Keratinocyte (primary cell): ENCODE measurements around the gene ITGB2. TPM values are rescaled to one million over a fixed set of nuclear protein-coding genes. Genes with fewer than 3 reads are reported as not detected.

ENCODE experiments used
- DNase-seq: peaks from one replicate; pipeline ENCODE4 v3.0.0-alpha.2; 2011; ENCODE audit warnings: low read depth, missing footprints, low spot score
- FAIRE-seq: peaks from 2 replicates; lab custom pipeline; 2011; peaks lifted over from hg19 to GRCh38; lab: Jason Lieb, UNC
- H2AFZ ChIP-seq: 2 replicates; pipeline ENCODE4 v1.6.0; 2012; ENCODE audit warnings: low read length, control low read depth, inconsistent platforms; ENCODE audit not compliant: control insufficient read depth
- H3K27ac ChIP-seq: 2 replicates; pipeline ENCODE4 v1.5.1; 2011; ENCODE audit warnings: low read length; ENCODE audit not compliant: control insufficient read depth, insufficient read depth
- H3K27me3 ChIP-seq: 3 replicates; pipeline ENCODE4 v1.6.0; 2011; ENCODE audit warnings: low read length; ENCODE audit not compliant: control insufficient read depth, insufficient read depth; ENCODE audit errors: extremely low read depth
- H3K36me3 ChIP-seq, 2 experiments: 2 replicates in 1 of 2; 3 replicates in 1 of 2; pipeline ENCODE4 v1.5.1; 2011; ENCODE audit warnings: low read length in 2 of 2, mild to moderate bottlenecking in 1 of 2; ENCODE audit not compliant: control insufficient read depth in 2 of 2, insufficient read depth in 2 of 2; ENCODE audit errors: extremely low read depth in 1 of 2
- H3K4me1 ChIP-seq: 3 replicates; pipeline ENCODE4 v1.5.1; 2011; ENCODE audit warnings: low read length; ENCODE audit not compliant: control insufficient read depth, insufficient read depth; ENCODE audit errors: extremely low read depth
- H3K4me2 ChIP-seq: 3 replicates; pipeline ENCODE4 v1.6.0; 2011; ENCODE audit warnings: low read depth, low read length; ENCODE audit not compliant: control insufficient read depth, insufficient read depth; ENCODE audit errors: extremely low read depth
- H3K4me3 ChIP-seq, 3 experiments: fragments of 200-600 bp in 1 of 3; sonication (generic) in 1 of 3; 2 replicates in 2 of 3; 3 replicates in 1 of 3; pipeline ENCODE4 v1.5.1; 2011 to 2016; ENCODE audit warnings: low read length in 3 of 3, mild to moderate bottlenecking in 3 of 3, control low read depth in 2 of 3, inconsistent platforms in 1 of 3, low read depth in 1 of 3, mixed read lengths in 1 of 3, mixed run types in 1 of 3, moderate library complexity in 1 of 3; ENCODE audit not compliant: control insufficient read depth in 2 of 3, insufficient read depth in 2 of 3; ENCODE audit errors: extremely low read depth in 1 of 3
- H3K79me2 ChIP-seq: 2 replicates; pipeline ENCODE4 v1.6.0; 2012; ENCODE audit warnings: low read length; ENCODE audit not compliant: control insufficient read depth, insufficient read depth
- H3K9ac ChIP-seq: 3 replicates; pipeline ENCODE4 v1.6.0; 2011; ENCODE audit warnings: low read length; ENCODE audit not compliant: control insufficient read depth, insufficient read depth; ENCODE audit errors: extremely low read depth
- H3K9me1 ChIP-seq: 3 replicates; pipeline ENCODE4 v1.6.0; 2011; ENCODE audit warnings: low read length; ENCODE audit not compliant: control insufficient read depth, insufficient read depth; ENCODE audit errors: extremely low read depth
- H3K9me3 ChIP-seq: 2 replicates; pipeline ENCODE4 v1.5.1; 2012; ENCODE audit warnings: low read depth, low read length; ENCODE audit not compliant: control insufficient read depth
- H4K20me1 ChIP-seq: 3 replicates; pipeline ENCODE4 v1.6.0; 2011; ENCODE audit warnings: low read length; ENCODE audit not compliant: control insufficient read depth, insufficient read depth; ENCODE audit errors: extremely low read depth
- CTCF ChIP-seq, 3 experiments: IDR thresholded peaks in 1 of 3; conservative IDR thresholded peaks in 1 of 3; optimal IDR thresholded peaks in 1 of 3; 2 replicates in 2 of 3; 3 replicates in 1 of 3; pipeline versions ENCODE3 to v1.5.1; 2011; ENCODE audit warnings: low read length in 3 of 3, mild to moderate bottlenecking in 3 of 3, moderate library complexity in 2 of 3, control low read depth in 1 of 3, inconsistent platforms in 1 of 3; ENCODE audit not compliant: insufficient read depth in 2 of 3; ENCODE audit errors: extremely low read depth in 1 of 3
- EZH2 ChIP-seq: IDR thresholded peaks from one replicate; pipeline ENCODE4 v1.6.1; 2012; ENCODE audit warnings: inconsistent platforms, mild to moderate bottlenecking, low read length, moderate library complexity
- dilution Hi-C: fragments of 300-500 bp; cut with MboI; formaldehyde crosslinking; loops from one replicate; pipeline ENCODE4 v1.7.0; 2020; ENCODE audit warnings: low sequenced_read_pairs; ENCODE audit not compliant: extremely low pct_ligation_motif_present
- polyA plus RNA-seq, 5 experiments: library from polyadenylated mRNA; depleted of rRNA in 3 of 5; stranded (reverse) in 3 of 5; stranded (forward) in 1 of 5; unstranded in 1 of 5; fragments of >200 nt; gene quantifications; 1 replicate in 1 of 5; 2 replicates in 3 of 5; 3 replicates in 1 of 5; pipeline versions ENCODE4 v1.2.1 to v1.2.3, GENCODE V29; 2011 to 2012; ENCODE audit warnings: missing spikeins in 2 of 5, low read depth in 1 of 5, low replicate concordance in 1 of 5

The ITGB2 gene
- polyA plus RNA-seq, 1 donor (not counting 4 experiments of a cell fraction or from before 2014, with no cell fraction given) = 0.55 TPM

GRCh38 chr21:44840771-44841170 is 79.9 kb downstream of the ITGB2 start:
- dilution Hi-C loops = no loop called here

GRCh38 chr21:44838951-44839350 is 81.7 kb downstream of the ITGB2 start:
- H3K9me1 ChIP-seq = no peaks in the 10 kb centered on the region
- H3K4me3 ChIP-seq = no peak overlapping the region
- FAIRE-seq (no peak), DNase-seq (no peak)
- TF ChIP-seq CTCF (optimal IDR thresholded peaks at IDR 0.05 in 1 of 3, IDR thresholded peaks at IDR 0.05 in 1 of 3, conservative IDR thresholded peaks at IDR 0.05 in 1 of 3; ENCODE audit: extremely low read depth in 1 of 3, insufficient read depth in 2 of 3, low read length in 3 of 3) = no peak
- TF ChIP-seq EZH2 = no peak
- H3K4me2 ChIP-seq = no peak overlapping the region
- no peak overlapping the region for H3K9ac ChIP-seq
- no peaks in the 10 kb centered on the region for H3K9me3 ChIP-seq
- peaks cover 7% of the 10 kb centered on the region for H3K4me1 ChIP-seq
- H3K27me3 ChIP-seq = peaks cover 11% of the 10 kb centered on the region
- H3K27ac ChIP-seq = no peak overlapping the region
- H4K20me1 ChIP-seq = no peaks in the 10 kb centered on the region
- no peaks in the 10 kb centered on the region for H3K36me3 ChIP-seq
- no peaks in the 10 kb centered on the region for H3K79me2 ChIP-seq
- dilution Hi-C loops = no loop called here
- no peak overlapping the region for H2AFZ ChIP-seq

More at GRCh38 chr21:44840771-44841170, 79.9 kb downstream of the ITGB2 start:
- Histone ChIP-seq H3K9ac (no peak overlapping the region), H3K27me3 (peaks cover 15% of the 10 kb centered on the region), H3K4me3 (no peak overlapping the region), H3K4me2 (no peak overlapping the region), H4K20me1 (no peaks in the 10 kb centered on the region), H3K36me3 (no peaks in the 10 kb centered on the region), H3K9me1 (no peaks in the 10 kb centered on the region), H3K27ac (no peak overlapping the region), H2AFZ (no peak overlapping the region), H3K79me2 (no peaks in the 10 kb centered on the region), H3K4me1 (peaks cover 10% of the 10 kb centered on the region), H3K9me3 (no peaks in the 10 kb centered on the region)
- no peak for DNase-seq
- TF ChIP-seq CTCF (optimal IDR thresholded peaks at IDR 0.05 in 1 of 3, IDR thresholded peaks at IDR 0.05 in 1 of 3, conservative IDR thresholded peaks at IDR 0.05 in 1 of 3; ENCODE audit: extremely low read depth in 1 of 3, insufficient read depth in 2 of 3, low read length in 3 of 3) (no peak), EZH2 (no peak)
- no peak for FAIRE-seq
